ENCODE results near the gene MAP4K5.

DNA sequence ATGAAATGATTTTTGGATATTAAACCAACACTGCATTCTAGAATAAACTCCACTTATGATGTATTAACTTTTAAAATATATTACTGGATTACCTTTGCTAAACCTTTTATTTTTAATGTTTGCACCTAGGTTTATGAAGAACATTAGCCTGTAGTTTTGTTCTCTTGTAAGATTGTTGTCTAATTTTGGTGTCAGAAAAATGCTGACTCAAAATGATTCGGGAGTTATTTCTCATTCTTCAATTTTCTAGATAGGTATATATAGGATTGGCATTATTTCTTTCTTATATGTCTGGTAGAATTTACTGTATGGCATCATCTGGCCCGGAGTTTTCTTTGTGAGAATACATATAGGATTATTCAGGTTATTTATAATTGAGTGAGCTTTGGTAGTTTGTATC, 54.6 kb downstream of the MAP4K5 start:
- TF ChIP-seq POLR2AphosphoS5 (IDR thresholded peaks at IDR 0.05; ENCODE audit: low read depth, low read length), result no peak
- no peak for TF ChIP-seq TAF1 (IDR thresholded peaks at IDR 0.05; ENCODE audit: borderline replicate concordance, low read depth, low read length)
- TF ChIP-seq POLR2A (IDR thresholded peaks at IDR 0.05; ENCODE audit: low read depth, low read length), result no peak

Data from GM12892 (cell line).